MG63 (cell line): ENCODE data around the gene SLC24A2. TPM values are rescaled to one million over a fixed set of nuclear protein-coding genes. Genes with fewer than 3 reads are reported as not detected.

Experiments used
- DNase-seq: peaks from one replicate; pipeline ENCODE4 v3.0.0-alpha.2; 2020
- H3K27me3 ChIP-seq: fragments of 250-450 bp; sonication (Bioruptor Pico); 2 replicates; pipeline ENCODE4 v1.5.1; 2020; ENCODE audit warnings: mild to moderate bottlenecking, moderate library complexity
- H3K36me3 ChIP-seq: fragments of 250-450 bp; sonication (Bioruptor Pico); 2 replicates; pipeline ENCODE4 v1.5.1; 2020; ENCODE audit warnings: mild to moderate bottlenecking, moderate library complexity
- H3K4me3 ChIP-seq: fragments of 250-450 bp; sonication (Bioruptor Pico); 2 replicates; pipeline ENCODE4 v1.5.1; 2020; ENCODE audit warnings: mild to moderate bottlenecking, moderate library complexity
- H3K9me3 ChIP-seq: fragments of 250-450 bp; sonication (Bioruptor Pico); 2 replicates; pipeline ENCODE4 v1.5.1; 2020; ENCODE audit warnings: mild to moderate bottlenecking, moderate library complexity
- total RNA-seq: library from RNA; depleted of rRNA; stranded (reverse); fragments of >200 nt; shearing (Covaris generic); gene quantifications from 2 replicates; pipeline ENCODE4 v1.2.3, GENCODE V29; 2014; ENCODE audit warnings: low replicate concordance

SLC24A2 gene
- total RNA-seq, 1 experiment from 2014 or later: not detected

DNA sequence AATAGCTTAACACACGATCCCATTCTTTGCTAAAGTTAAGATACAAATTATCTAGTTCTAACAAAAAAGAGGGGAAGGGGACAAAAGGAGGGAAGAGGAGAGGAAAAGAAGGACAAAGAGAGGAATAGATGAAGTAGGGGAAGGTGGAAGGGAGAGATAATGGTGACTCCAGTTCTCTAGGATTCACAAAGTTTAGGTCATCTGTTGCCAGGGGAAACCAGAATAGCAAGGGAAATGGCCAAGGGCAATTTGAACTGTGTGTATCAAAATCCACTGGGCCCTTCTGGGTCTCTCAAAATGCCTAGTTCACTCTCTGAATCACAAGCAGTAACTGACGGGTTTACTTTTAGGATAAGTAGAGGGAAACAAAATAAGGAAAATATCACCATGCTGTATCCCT is 7.6 kb downstream of the SLC24A2 start:
- Histone ChIP-seq H3K36me3 (no peaks in the 10 kb centered on the region), H3K9me3 (no peaks in the 10 kb centered on the region), H3K27me3 (peaks cover 8% of the 10 kb centered on the region), H3K4me3 (no peak overlapping the region)
- no peak for DNase-seq

- H3K27me3 ChIP-seq: peaks cover 2% of the 10 kb centered on the region; the same call in 1 of the 2 replicates
- H3K36me3 ChIP-seq: no peaks in the 10 kb centered on the region
- DNase-seq: no peak
- no peak overlapping the region for H3K4me3 ChIP-seq
- no peaks in the 10 kb centered on the region for H3K9me3 ChIP-seq
These were observed 17.4 kb downstream of the SLC24A2 start for GRCh38 chr9:19771446-19771845.

DNA sequence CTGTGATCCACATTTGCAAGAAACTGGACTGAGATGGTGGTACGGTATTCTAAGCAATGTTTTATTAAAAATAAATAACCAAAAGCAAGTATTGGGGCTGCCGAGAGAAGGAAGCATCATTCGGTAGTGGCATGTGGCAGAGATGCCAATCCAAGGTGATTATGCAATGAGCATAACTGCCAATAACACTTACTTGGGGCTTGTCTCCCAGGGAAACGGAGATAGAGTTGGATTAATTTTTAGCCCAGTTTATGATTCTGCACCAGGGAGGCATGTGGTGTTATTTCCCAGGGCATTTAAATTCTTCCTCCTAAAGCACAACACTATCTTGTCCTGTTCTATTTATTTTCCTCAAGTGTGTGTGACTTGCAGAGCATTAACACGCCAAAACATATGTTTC is 17.9 kb downstream of the SLC24A2 start:
- no peaks in the 10 kb centered on the region for H3K9me3 ChIP-seq
- H3K4me3 ChIP-seq: no peak overlapping the region
- peaks cover 2% of the 10 kb centered on the region; the same call in 1 of the 2 replicates for H3K27me3 ChIP-seq
- no peaks in the 10 kb centered on the region for H3K36me3 ChIP-seq
- no peak for DNase-seq

DNA sequence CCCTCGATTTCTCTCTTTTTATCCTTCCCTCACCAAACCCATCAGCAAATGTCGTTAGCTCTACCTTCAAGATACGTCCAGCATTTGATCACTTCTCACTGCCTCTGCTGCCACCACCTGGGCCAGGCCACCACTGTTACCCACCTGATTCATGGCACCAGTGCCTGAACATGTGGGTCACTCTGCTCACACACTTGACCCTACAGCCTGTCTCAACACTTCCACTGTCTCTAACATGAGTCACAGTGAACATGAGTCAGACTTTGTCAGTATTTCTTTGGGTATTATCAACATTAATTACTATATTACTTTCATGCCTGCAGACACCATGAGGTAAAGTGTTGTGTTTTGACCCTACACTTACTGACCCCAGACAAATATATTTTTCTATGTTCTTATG is 19.6 kb downstream of the SLC24A2 start:
- H3K4me3 ChIP-seq: no peak overlapping the region
- 0 out of 2 replicates have a peak, but pooled peaks cover 4% of the 10 kb centered on the region for H3K9me3 ChIP-seq
- no peaks in the 10 kb centered on the region for H3K36me3 ChIP-seq
- H3K27me3 ChIP-seq: peaks cover 2% of the 10 kb centered on the region; the same call in 1 of the 2 replicates
- DNase-seq: no peak

DNA sequence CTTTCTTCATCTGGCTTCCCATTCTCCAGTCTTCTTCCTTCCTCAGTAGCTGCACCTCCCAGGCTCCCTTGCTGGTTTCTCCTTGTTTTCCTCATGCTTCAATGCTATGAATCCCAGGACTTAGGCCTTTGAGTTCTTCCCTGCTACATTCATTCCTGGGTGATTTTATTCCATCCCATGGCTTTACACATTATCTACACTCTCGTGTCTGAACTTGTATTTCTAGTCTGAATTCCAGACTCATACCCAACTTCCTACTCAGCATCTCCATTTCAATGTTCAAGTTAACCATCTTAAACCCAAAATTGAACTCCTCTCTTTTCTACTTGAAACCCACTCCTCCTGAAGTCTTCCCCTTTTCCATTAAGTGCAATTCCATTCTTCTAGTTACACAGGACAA is 20.0 kb downstream of the SLC24A2 start:
- Histone ChIP-seq H3K9me3 (0 out of 2 replicates have a peak, but pooled peaks cover 4% of the 10 kb centered on the region), H3K27me3 (peaks cover 2% of the 10 kb centered on the region; the same call in 1 of the 2 replicates), H3K36me3 (no peaks in the 10 kb centered on the region), H3K4me3 (no peak overlapping the region)
- DNase-seq: no peak

GRCh38 chr9:19759066-19759465 is 29.8 kb downstream of the SLC24A2 start:
- no peaks in the 10 kb centered on the region for H3K9me3 ChIP-seq
- DNase-seq: no peak
- no peak overlapping the region for H3K4me3 ChIP-seq
- peaks cover 5% of the 10 kb centered on the region; the same call in 1 of the 2 replicates for H3K27me3 ChIP-seq
- no peaks in the 10 kb centered on the region for H3K36me3 ChIP-seq

GRCh38 chr9:19757745-19758144 is 31.1 kb downstream of the SLC24A2 start:
- Histone ChIP-seq H3K4me3 (no peak overlapping the region), H3K27me3 (peaks cover 8% of the 10 kb centered on the region; the same call in 1 of the 2 replicates), H3K36me3 (no peaks in the 10 kb centered on the region), H3K9me3 (no peaks in the 10 kb centered on the region)
- DNase-seq: no peak

- DNase-seq: no peak
- Histone ChIP-seq H3K4me3 (no peak overlapping the region), H3K36me3 (no peaks in the 10 kb centered on the region), H3K27me3 (peaks cover 8% of the 10 kb centered on the region; the same call in 1 of the 2 replicates), H3K9me3 (no peaks in the 10 kb centered on the region)
These were observed 33.9 kb downstream of the SLC24A2 start for GRCh38 chr9:19754921-19755320.

GRCh38 chr9:19748278-19749126 is 40.3 kb downstream of the SLC24A2 start:
- H3K9me3 ChIP-seq: no peaks in the 10 kb centered on the region
- H3K36me3 ChIP-seq: no peaks in the 10 kb centered on the region
- DNase-seq: no peak
- H3K27me3 ChIP-seq: 0 out of 2 replicates have a peak, but pooled peaks cover 3% of the 10 kb centered on the region
- no peak overlapping the region for H3K4me3 ChIP-seq

GRCh38 chr9:19746223-19746622 is 42.6 kb downstream of the SLC24A2 start:
- H3K27me3 ChIP-seq: 0 out of 2 replicates have a peak, but pooled peaks cover 2% of the 10 kb centered on the region
- no peaks in the 10 kb centered on the region for H3K36me3 ChIP-seq
- no peak for DNase-seq
- no peaks in the 10 kb centered on the region for H3K9me3 ChIP-seq
- no peak overlapping the region for H3K4me3 ChIP-seq

DNA sequence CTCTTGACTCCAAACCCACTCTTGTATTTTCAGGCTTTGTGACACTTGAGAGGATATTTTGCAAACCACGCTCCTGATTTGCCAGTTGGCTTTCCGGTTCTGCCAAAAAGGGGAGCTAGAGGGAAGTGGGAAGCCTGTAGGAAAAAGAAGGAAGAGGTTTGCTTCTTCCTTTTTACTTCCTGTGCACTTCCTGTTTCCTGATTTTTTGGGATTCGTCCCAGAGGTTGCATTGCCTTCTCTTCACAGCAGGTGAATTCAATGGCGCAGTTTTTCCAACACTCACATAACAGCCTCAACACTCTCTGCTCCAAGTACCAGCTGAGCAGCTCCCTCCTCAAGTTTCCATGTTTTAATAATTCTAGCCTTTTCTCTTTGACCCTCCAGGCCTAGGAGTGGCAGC is 47.7 kb downstream of the SLC24A2 start:
- peaks cover 2% of the 10 kb centered on the region; the same call in 1 of the 2 replicates for H3K27me3 ChIP-seq
- H3K36me3 ChIP-seq: no peaks in the 10 kb centered on the region
- no peaks in the 10 kb centered on the region for H3K9me3 ChIP-seq
- no peak overlapping the region for H3K4me3 ChIP-seq
- DNase-seq: no peak
